GM19452 (cell line): ENCODE data around the gene AQP4.

Source experiments
- ATAC-seq: cut with Tn5 transposase; IDR thresholded peaks from one replicate; pipeline ENCODE4 v1.9.1; 2021; ENCODE audit not compliant: unreplicated experiment

Gene AQP4

GRCh38 chr18:26865557-26865956 is at the start of gene AQP4:
AQP4 (minus strand) TSS chr18:26865707; CDS start chr18:26865689, 18 bp downstream.
- ATAC-seq, result no peak

- ATAC-seq, result no peak
These were observed 46.3 kb upstream of the AQP4 start for GRCh38 chr18:26911840-26912239.

- ATAC-seq, result no peak
These were observed 44.2 kb upstream of the AQP4 start for GRCh38 chr18:26909599-26910290.

- no peak for ATAC-seq
These were observed 43.4 kb upstream of the AQP4 start for GRCh38 chr18:26908906-26909305.

- ATAC-seq, result no peak
These were observed 36.8 kb upstream of the AQP4 start for GRCh38 chr18:26902291-26902690.

GRCh38 chr18:26901020-26901419 is 35.5 kb upstream of the AQP4 start:
- no peak for ATAC-seq

- no peak for ATAC-seq
These were observed 28.9 kb upstream of the AQP4 start for GRCh38 chr18:26894426-26894825.

- no peak for ATAC-seq
These were observed 28.5 kb upstream of the AQP4 start for GRCh38 chr18:26893996-26894395.

- ATAC-seq, result no peak
These were observed 22.8 kb upstream of the AQP4 start for GRCh38 chr18:26888259-26888658.

- ATAC-seq, result no peak
These were observed 9.6 kb upstream of the AQP4 start for GRCh38 chr18:26875040-26875654.

- ATAC-seq, result no peak
These were observed 8.8 kb upstream of the AQP4 start for GRCh38 chr18:26874283-26874682.

GRCh38 chr18:26869640-26870039 is 4.1 kb upstream of the AQP4 start:
- no peak for ATAC-seq

GRCh38 chr18:26868968-26869586 is 3.6 kb upstream of the AQP4 start:
- ATAC-seq, result no peak

- ATAC-seq, result no peak
These were observed 2.0 kb upstream of the AQP4 start for GRCh38 chr18:26867471-26867870.

GRCh38 chr18:26864658-26865057 is 849 bp downstream of the AQP4 start:
- no peak for ATAC-seq

GRCh38 chr18:26863921-26864497 is 1.5 kb downstream of the AQP4 start:
- ATAC-seq, result no peak

- ATAC-seq, result no peak
These were observed 2.2 kb downstream of the AQP4 start for GRCh38 chr18:26863122-26863879.

- ATAC-seq, result no peak
These were observed 3.4 kb downstream of the AQP4 start for GRCh38 chr18:26862084-26862483.

GRCh38 chr18:26854292-26854881 is 11.1 kb downstream of the AQP4 start:
- ATAC-seq, result no peak

- no peak for ATAC-seq
These were observed 12.1 kb downstream of the AQP4 start for GRCh38 chr18:26853401-26853800.

GRCh38 chr18:26843760-26844159 is 21.7 kb downstream of the AQP4 start:
- ATAC-seq, result no peak
